ENCODE measurements around the gene THBS2. TPM values are rescaled to one million over a fixed set of nuclear protein-coding genes. Genes with fewer than 3 reads are reported as not detected.

Gene THBS2
- polyA plus RNA-seq, 1 donor, result 10.7 TPM

GRCh38 chr6:169174516-169175359, 78.9 kb downstream of the THBS2 start:
- no peak overlapping the region for H3K4me3 ChIP-seq (ENCODE audit: low read length)
- no peaks in the 10 kb centered on the region for H3K36me3 ChIP-seq (ENCODE audit: control insufficient read depth, insufficient read depth, low read length)
- no peaks in the 10 kb centered on the region for H3K4me1 ChIP-seq (ENCODE audit: control insufficient read depth, insufficient read depth, low read length)
- 100% methylated on average over 1 of the region's 28 CpGs for WGBS (ENCODE audit: insufficient coverage, low lambda C conversion rate)
- H3K9me3 ChIP-seq (ENCODE audit: control insufficient read depth, low read depth, low read length), result no peaks in the 10 kb centered on the region
- peaks cover 2% of the 10 kb centered on the region for H3K27me3 ChIP-seq (ENCODE audit: control insufficient read depth, insufficient read depth, low read length)
- no peak overlapping the region for H3K27ac ChIP-seq (ENCODE audit: low read length)
- DNase-seq, result no peak

- Histone ChIP-seq H3K4me3 (ENCODE audit: low read length) (no peak overlapping the region), H3K27me3 (ENCODE audit: control insufficient read depth, insufficient read depth, low read length) (peaks cover 2% of the 10 kb centered on the region), H3K4me1 (ENCODE audit: control insufficient read depth, insufficient read depth, low read length) (no peaks in the 10 kb centered on the region), H3K36me3 (ENCODE audit: control insufficient read depth, insufficient read depth, low read length) (no peaks in the 10 kb centered on the region), H3K9me3 (ENCODE audit: control insufficient read depth, low read depth, low read length) (no peaks in the 10 kb centered on the region), H3K27ac (ENCODE audit: low read length) (no peak overlapping the region)
- DNase-seq, result no peak
- no CpG with 5 or more reads among the region's 25 CpGs for WGBS (ENCODE audit: insufficient coverage, low lambda C conversion rate)
Observed at GRCh38 chr6:169173532-169174268, 79.9 kb downstream of the THBS2 start.

GRCh38 chr6:169172946-169173345, 80.7 kb downstream of the THBS2 start:
- Histone ChIP-seq H3K9me3 (ENCODE audit: control insufficient read depth, low read depth, low read length) (no peaks in the 10 kb centered on the region), H3K27me3 (ENCODE audit: control insufficient read depth, insufficient read depth, low read length) (peaks cover 2% of the 10 kb centered on the region), H3K4me3 (ENCODE audit: low read length) (no peak overlapping the region), H3K36me3 (ENCODE audit: control insufficient read depth, insufficient read depth, low read length) (no peaks in the 10 kb centered on the region), H3K27ac (ENCODE audit: low read length) (no peak overlapping the region), H3K4me1 (ENCODE audit: control insufficient read depth, insufficient read depth, low read length) (no peaks in the 10 kb centered on the region)
- DNase-seq, result no peak
- WGBS (ENCODE audit: insufficient coverage, low lambda C conversion rate), result no CpG with 5 or more reads among the region's 9 CpGs

GRCh38 chr6:169172456-169172855, 81.2 kb downstream of the THBS2 start:
- no peaks in the 10 kb centered on the region for H3K4me1 ChIP-seq (ENCODE audit: control insufficient read depth, insufficient read depth, low read length)
- no peak overlapping the region for H3K4me3 ChIP-seq (ENCODE audit: low read length)
- H3K27me3 ChIP-seq (ENCODE audit: control insufficient read depth, insufficient read depth, low read length), result peaks cover 2% of the 10 kb centered on the region
- H3K27ac ChIP-seq (ENCODE audit: low read length), result no peak overlapping the region
- no peaks in the 10 kb centered on the region for H3K9me3 ChIP-seq (ENCODE audit: control insufficient read depth, low read depth, low read length)
- WGBS (ENCODE audit: insufficient coverage, low lambda C conversion rate), result no CpG with 5 or more reads among the region's 12 CpGs
- no peaks in the 10 kb centered on the region for H3K36me3 ChIP-seq (ENCODE audit: control insufficient read depth, insufficient read depth, low read length)
- DNase-seq, result no peak

- Histone ChIP-seq H3K36me3 (ENCODE audit: control insufficient read depth, insufficient read depth, low read length) (no peaks in the 10 kb centered on the region), H3K27me3 (ENCODE audit: control insufficient read depth, insufficient read depth, low read length) (peaks cover 2% of the 10 kb centered on the region), H3K9me3 (ENCODE audit: control insufficient read depth, low read depth, low read length) (no peaks in the 10 kb centered on the region), H3K4me1 (ENCODE audit: control insufficient read depth, insufficient read depth, low read length) (no peaks in the 10 kb centered on the region), H3K4me3 (ENCODE audit: low read length) (no peak overlapping the region), H3K27ac (ENCODE audit: low read length) (no peak overlapping the region)
- DNase-seq, result no peak
- WGBS (ENCODE audit: insufficient coverage, low lambda C conversion rate), result 100% methylated on average over 1 of the region's 8 CpGs
Observed at GRCh38 chr6:169171951-169172350, 81.7 kb downstream of the THBS2 start.

GRCh38 chr6:169171016-169171415, 82.6 kb downstream of the THBS2 start:
- Histone ChIP-seq H3K36me3 (ENCODE audit: control insufficient read depth, insufficient read depth, low read length) (no peaks in the 10 kb centered on the region), H3K4me1 (ENCODE audit: control insufficient read depth, insufficient read depth, low read length) (no peaks in the 10 kb centered on the region)

GRCh38 chr6:169170583-169170955, 83.1 kb downstream of the THBS2 start:
- no peak for DNase-seq
- H3K4me3 ChIP-seq (ENCODE audit: low read length), result no peak overlapping the region
- no peaks in the 10 kb centered on the region for H3K4me1 ChIP-seq (ENCODE audit: control insufficient read depth, insufficient read depth, low read length)
- H3K9me3 ChIP-seq (ENCODE audit: control insufficient read depth, low read depth, low read length), result no peaks in the 10 kb centered on the region
- no peak overlapping the region for H3K27ac ChIP-seq (ENCODE audit: low read length)
- no peaks in the 10 kb centered on the region for H3K27me3 ChIP-seq (ENCODE audit: control insufficient read depth, insufficient read depth, low read length)
- no peaks in the 10 kb centered on the region for H3K36me3 ChIP-seq (ENCODE audit: control insufficient read depth, insufficient read depth, low read length)
- WGBS (ENCODE audit: insufficient coverage, low lambda C conversion rate), result 100% methylated on average over 2 of the region's 11 CpGs

More at GRCh38 chr6:169171016-169171415, 82.6 kb downstream of the THBS2 start:
- DNase-seq, result no peak
- H3K9me3 ChIP-seq (ENCODE audit: control insufficient read depth, low read depth, low read length), result no peaks in the 10 kb centered on the region
- no peak overlapping the region for H3K4me3 ChIP-seq (ENCODE audit: low read length)
- 95% methylated on average over 9 of the region's 16 CpGs for WGBS (ENCODE audit: insufficient coverage, low lambda C conversion rate)
- H3K27me3 ChIP-seq (ENCODE audit: control insufficient read depth, insufficient read depth, low read length), result no peaks in the 10 kb centered on the region
- H3K27ac ChIP-seq (ENCODE audit: low read length), result no peak overlapping the region

- H3K9me3 ChIP-seq (ENCODE audit: control insufficient read depth, low read depth, low read length), result no peaks in the 10 kb centered on the region
- 80% methylated on average over 2 of the region's 16 CpGs for WGBS (ENCODE audit: insufficient coverage, low lambda C conversion rate)
- no peaks in the 10 kb centered on the region for H3K4me1 ChIP-seq (ENCODE audit: control insufficient read depth, insufficient read depth, low read length)
- no peak overlapping the region for H3K27ac ChIP-seq (ENCODE audit: low read length)
- no peaks in the 10 kb centered on the region for H3K27me3 ChIP-seq (ENCODE audit: control insufficient read depth, insufficient read depth, low read length)
- no peak for DNase-seq
- no peaks in the 10 kb centered on the region for H3K36me3 ChIP-seq (ENCODE audit: control insufficient read depth, insufficient read depth, low read length)
- H3K4me3 ChIP-seq (ENCODE audit: low read length), result no peak overlapping the region
Observed at GRCh38 chr6:169169941-169170582, 83.6 kb downstream of the THBS2 start.

GRCh38 chr6:169169375-169169774, 84.3 kb downstream of the THBS2 start:
- DNase-seq, result no peak
- H3K27me3 ChIP-seq (ENCODE audit: control insufficient read depth, insufficient read depth, low read length), result no peaks in the 10 kb centered on the region
- H3K4me1 ChIP-seq (ENCODE audit: control insufficient read depth, insufficient read depth, low read length), result no peaks in the 10 kb centered on the region
- no CpG with 5 or more reads among the region's 17 CpGs for WGBS (ENCODE audit: insufficient coverage, low lambda C conversion rate)
- H3K36me3 ChIP-seq (ENCODE audit: control insufficient read depth, insufficient read depth, low read length), result no peaks in the 10 kb centered on the region
- H3K27ac ChIP-seq (ENCODE audit: low read length), result no peak overlapping the region
- no peak overlapping the region for H3K4me3 ChIP-seq (ENCODE audit: low read length)
- H3K9me3 ChIP-seq (ENCODE audit: control insufficient read depth, low read depth, low read length), result no peaks in the 10 kb centered on the region

GRCh38 chr6:169168706-169169105, 84.9 kb downstream of the THBS2 start:
- Histone ChIP-seq H3K27me3 (ENCODE audit: control insufficient read depth, insufficient read depth, low read length) (no peaks in the 10 kb centered on the region), H3K27ac (ENCODE audit: low read length) (no peak overlapping the region), H3K4me1 (ENCODE audit: control insufficient read depth, insufficient read depth, low read length) (no peaks in the 10 kb centered on the region), H3K4me3 (ENCODE audit: low read length) (no peak overlapping the region), H3K36me3 (ENCODE audit: control insufficient read depth, insufficient read depth, low read length) (no peaks in the 10 kb centered on the region), H3K9me3 (ENCODE audit: control insufficient read depth, low read depth, low read length) (no peaks in the 10 kb centered on the region)
- WGBS (ENCODE audit: insufficient coverage, low lambda C conversion rate), result 100% methylated on average over 3 of the region's 16 CpGs
- DNase-seq, result no peak
